Activated CD4-positive, alpha-beta T cell treated with anti-CD3 and anti-CD28 coated beads for 1 hour (primary cell): ENCODE measurements around the gene KIAA1217.

ENCODE experiments used
- DNase-seq: peaks from one replicate; pipeline ENCODE4 v3.0.0-alpha.2; 2020

KIAA1217 gene

GRCh38 chr10:24376731-24377130 is 167.8 kb downstream of the KIAA1217 start:
- DNase-seq: no peak

GRCh38 chr10:24378126-24378920 is 169.4 kb downstream of the KIAA1217 start:
- no peak for DNase-seq

- no peak for DNase-seq
Measured at GRCh38 chr10:24381235-24382010, 172.5 kb downstream of the KIAA1217 start.

GRCh38 chr10:24382045-24382444 is 173.1 kb downstream of the KIAA1217 start:
- no peak for DNase-seq

- no peak for DNase-seq
Measured at GRCh38 chr10:24382596-24382978, 173.6 kb downstream of the KIAA1217 start.

GRCh38 chr10:24382979-24383663 is 174.2 kb downstream of the KIAA1217 start:
- no peak for DNase-seq

GRCh38 chr10:24383681-24384106 is 174.8 kb downstream of the KIAA1217 start:
- no peak for DNase-seq

GRCh38 chr10:24384954-24385353 is 176.0 kb downstream of the KIAA1217 start:
- DNase-seq: no peak

- no peak for DNase-seq
Measured at GRCh38 chr10:24385776-24386175, 176.8 kb downstream of the KIAA1217 start.

- DNase-seq: no peak
Measured at GRCh38 chr10:24390146-24390700, 181.3 kb downstream of the KIAA1217 start.

- DNase-seq: no peak
Measured at GRCh38 chr10:24390746-24391145, 181.8 kb downstream of the KIAA1217 start.

- no peak for DNase-seq
Measured at GRCh38 chr10:24393201-24393600, 184.3 kb downstream of the KIAA1217 start.

- DNase-seq: no peak
Measured at GRCh38 chr10:24394461-24395190, 185.7 kb downstream of the KIAA1217 start.

- DNase-seq: no peak
Measured at GRCh38 chr10:24396396-24396795, 187.5 kb downstream of the KIAA1217 start.

GRCh38 chr10:24397662-24398061 is 188.7 kb downstream of the KIAA1217 start:
- DNase-seq: no peak

GRCh38 chr10:24404567-24404966 is 195.6 kb downstream of the KIAA1217 start:
- no peak for DNase-seq

- no peak for DNase-seq
Measured at GRCh38 chr10:24405635-24406034, 196.7 kb downstream of the KIAA1217 start.

GRCh38 chr10:24406809-24407483 is 198.0 kb downstream of the KIAA1217 start:
- DNase-seq: no peak

GRCh38 chr10:24407928-24408327 is 199.0 kb downstream of the KIAA1217 start:
- no peak for DNase-seq

- no peak for DNase-seq
Measured at GRCh38 chr10:24408365-24408764, 199.4 kb downstream of the KIAA1217 start.

GRCh38 chr10:24414597-24414996 is 205.7 kb downstream of the KIAA1217 start:
- DNase-seq: no peak
